Kidney (tissue), 14 donors: ENCODE data around the gene PLA2G1B. TPM values are rescaled to one million over a fixed set of nuclear protein-coding genes. Genes with fewer than 3 reads are reported as not detected.
A peak's percentile ranks its signal among the peaks of the same experiment; 100 is the strongest.

Experiments used
- DNase-seq, 5 donors: peaks; one replicate each; pipeline ENCODE4 v3.0.0-alpha.2; 2013 to 2020
- FAIRE-seq: peaks from 2 replicates; lab custom pipeline; 2012; peaks lifted over from hg19 to GRCh38; lab: Jason Lieb, UNC
- H3K27ac ChIP-seq, 2 donors: one replicate each; pipeline ENCODE4 v1.7.0; 2013; ENCODE audit warnings: low read depth in 2 of 2, low read length in 2 of 2, inconsistent platforms in 1 of 2
- H3K27me3 ChIP-seq: one replicate; pipeline ENCODE4 v1.7.1; 2013; ENCODE audit warnings: low read length, inconsistent platforms; ENCODE audit not compliant: control insufficient read depth, insufficient read depth
- H3K36me3 ChIP-seq, 3 donors: one replicate each; pipeline versions ENCODE4 v1.7.0 to v1.7.1; 2013; ENCODE audit warnings: low read length in 3 of 3, control low read depth in 1 of 3, inconsistent platforms in 1 of 3; ENCODE audit not compliant: insufficient read depth in 3 of 3, control insufficient read depth in 2 of 3
- H3K4me1 ChIP-seq, 3 donors: one replicate each; pipeline versions ENCODE4 v1.7.0 to v1.7.1; 2013; ENCODE audit warnings: low read length in 3 of 3, inconsistent platforms in 1 of 3, low read depth in 1 of 3; ENCODE audit not compliant: control insufficient read depth in 2 of 3, insufficient read depth in 2 of 3
- H3K4me3 ChIP-seq, 3 donors: one replicate each; pipeline versions ENCODE4 v1.7.0 to v1.8.1; 2013; ENCODE audit warnings: low read length in 3 of 3, control low read depth in 1 of 3, inconsistent platforms in 1 of 3
- H3K9ac ChIP-seq, 3 donors: one replicate each; pipeline versions ENCODE4 v1.7.0 to v1.7.1; 2013; ENCODE audit warnings: low read length in 3 of 3, control low read depth in 1 of 3, inconsistent platforms in 1 of 3
- H3K9me3 ChIP-seq, 3 donors: one replicate each; pipeline versions ENCODE4 v1.7.0 to v1.7.1; 2013; ENCODE audit warnings: low read length in 3 of 3, control low read depth in 1 of 3, inconsistent platforms in 1 of 3; ENCODE audit not compliant: control insufficient read depth in 2 of 3, insufficient read depth in 1 of 3
- intact Hi-C: fragments of 100-400 bp; cut with DNase I; formaldehyde crosslinking; loops from one replicate; pipeline ENCODE4 v1.11.1; 2022
- polyA plus RNA-seq: library from polyadenylated mRNA; stranded (reverse); fragments of 350-450 nt; fragmentation: Illumina TruSeq; extraction: RNeasy Lipid Tissue Mini Kit (QIAGEN cat#74804); gene quantifications from one replicate; pipeline ENCODE4 v1.2.3, GENCODE V29; 2014; ENCODE audit warnings: low read depth, low replicate concordance; ENCODE audit not compliant: insufficient read depth
- total RNA-seq: library from RNA; stranded (reverse); fragmentation: NEBNext Ultra II Directional; extraction: Animal tissue kit (Norgen Biotek cat#: 25700); gene quantifications from one replicate; pipeline ENCODE4 v1.2.1, GENCODE V29; 2021
- TF ChIP-seq, protein P1 (sequence below): IDR thresholded peaks from 3 replicates; pipeline ENCODE4 v1.5.1; 2012; ENCODE audit warnings: mild to moderate bottlenecking, moderate library complexity, borderline replicate concordance; ENCODE audit not compliant: insufficient read depth; ENCODE audit errors: extremely low read depth
- donor health status: control.
- donor health status: control.
- donor health status: control.
- donor health status: control.
- donor health status: control.
- donor health status: DM: yes; HTN: yes; CAD: no.
- donor health status: Normal renal cell carcinoma (clear cell type).

PLA2G1B gene
- total and polyA plus RNA-seq, 2 donors from 2014 or later: not detected

DNA sequence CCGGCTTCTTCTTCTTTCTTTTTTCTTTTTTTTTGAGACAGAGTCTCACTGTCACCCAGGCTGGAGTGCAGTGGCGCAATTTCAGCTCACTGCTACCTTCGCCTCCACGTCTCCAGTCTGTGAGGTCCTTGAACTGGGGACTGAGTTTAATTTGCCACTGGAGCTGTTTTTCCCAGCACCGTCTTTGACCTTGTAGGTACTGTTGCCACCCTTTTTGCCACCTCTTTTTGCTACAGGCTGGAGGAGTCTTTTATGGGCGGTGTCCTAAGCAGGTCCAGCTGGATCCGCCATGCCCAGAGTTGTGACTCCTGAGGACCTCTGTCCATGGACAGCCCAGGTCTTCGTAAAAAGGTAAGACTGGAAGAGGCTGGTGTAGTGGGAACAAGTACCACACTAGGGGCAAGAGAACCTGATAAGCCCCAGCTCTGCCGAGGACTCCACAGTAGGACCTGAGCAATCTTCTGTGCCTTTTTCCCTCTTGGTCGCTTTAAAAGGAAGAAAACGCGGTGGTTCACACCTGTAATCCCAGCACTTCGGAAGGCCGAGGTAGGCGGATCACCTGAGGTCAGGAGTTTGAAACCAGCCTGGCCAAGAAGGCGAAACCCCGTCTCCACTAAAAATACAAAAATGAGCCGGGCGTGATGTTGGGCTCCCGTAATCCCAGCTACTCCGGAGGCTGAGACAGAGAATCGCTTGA lies 36.8 kb downstream of the PLA2G1B start:
- Histone ChIP-seq H3K4me1 (peaks cover 0 to 7% (median 2%) of the 10 kb centered on the region in 3 donors), H3K9me3 (no peaks in the 10 kb centered on the region), H3K36me3 (no peaks in the 10 kb centered on the region), H3K27ac (peak overlapping the region; percentile 100), H3K27me3 (no peaks in the 10 kb centered on the region), H3K4me3 (peak overlapping the region; percentile 9 to 77 (median 58)), H3K9ac (peak overlapping the region; percentile 7 to 98 (median 65))
- TF ChIP-seq, protein P1, sequence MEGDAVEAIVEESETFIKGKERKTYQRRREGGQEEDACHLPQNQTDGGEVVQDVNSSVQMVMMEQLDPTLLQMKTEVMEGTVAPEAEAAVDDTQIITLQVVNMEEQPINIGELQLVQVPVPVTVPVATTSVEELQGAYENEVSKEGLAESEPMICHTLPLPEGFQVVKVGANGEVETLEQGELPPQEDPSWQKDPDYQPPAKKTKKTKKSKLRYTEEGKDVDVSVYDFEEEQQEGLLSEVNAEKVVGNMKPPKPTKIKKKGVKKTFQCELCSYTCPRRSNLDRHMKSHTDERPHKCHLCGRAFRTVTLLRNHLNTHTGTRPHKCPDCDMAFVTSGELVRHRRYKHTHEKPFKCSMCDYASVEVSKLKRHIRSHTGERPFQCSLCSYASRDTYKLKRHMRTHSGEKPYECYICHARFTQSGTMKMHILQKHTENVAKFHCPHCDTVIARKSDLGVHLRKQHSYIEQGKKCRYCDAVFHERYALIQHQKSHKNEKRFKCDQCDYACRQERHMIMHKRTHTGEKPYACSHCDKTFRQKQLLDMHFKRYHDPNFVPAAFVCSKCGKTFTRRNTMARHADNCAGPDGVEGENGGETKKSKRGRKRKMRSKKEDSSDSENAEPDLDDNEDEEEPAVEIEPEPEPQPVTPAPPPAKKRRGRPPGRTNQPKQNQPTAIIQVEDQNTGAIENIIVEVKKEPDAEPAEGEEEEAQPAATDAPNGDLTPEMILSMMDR: no peak
- FAIRE-seq: no peak
- intact Hi-C loops: no loop called here
- peak in 4 of 5 donors; percentile 38 to 66 (median 56) for DNase-seq

GRCh38 chr12:120287491-120287890 lies 40.1 kb downstream of the PLA2G1B start:
- Histone ChIP-seq H3K9ac (no peak overlapping the region), H3K36me3 (no peaks in the 10 kb centered on the region), H3K9me3 (no peaks in the 10 kb centered on the region), H3K4me3 (no peak overlapping the region), H3K27me3 (no peaks in the 10 kb centered on the region), H3K4me1 (peaks cover 0 to 7% (median 0%) of the 10 kb centered on the region in 3 donors), H3K27ac (no peak overlapping the region)
- no peak for FAIRE-seq
- TF ChIP-seq, protein P1: no peak
- intact Hi-C loops: no loop called here
- DNase-seq: no peak

- DNase-seq (no peak), FAIRE-seq (no peak)
- Histone ChIP-seq H3K4me3 (no peak overlapping the region), H3K27me3 (no peaks in the 10 kb centered on the region), H3K9ac (no peak overlapping the region), H3K27ac (no peak overlapping the region), H3K4me1 (peaks cover 0 to 7% (median 0%) of the 10 kb centered on the region in 3 donors), H3K36me3 (no peaks in the 10 kb centered on the region), H3K9me3 (no peaks in the 10 kb centered on the region)
- TF ChIP-seq, protein P1: no peak
- intact Hi-C loops: no loop called here
These were observed 40.6 kb downstream of the PLA2G1B start for GRCh38 chr12:120286768-120287490.
